GM18508 (cell line): ENCODE results near the gene NEDD8.
"Not testable (repeated sequence)": the region's sequence is repeated elsewhere in the genome, so short reads cannot be mapped to it uniquely, and the experiment has no call there.

ENCODE experiments used
- ATAC-seq: cut with Tn5 transposase; IDR thresholded peaks from one replicate; pipeline ENCODE4 v1.9.1; 2021; ENCODE audit warnings: moderate number of reproducible peaks; ENCODE audit not compliant: insufficient read depth, unreplicated experiment

Gene NEDD8

DNA sequence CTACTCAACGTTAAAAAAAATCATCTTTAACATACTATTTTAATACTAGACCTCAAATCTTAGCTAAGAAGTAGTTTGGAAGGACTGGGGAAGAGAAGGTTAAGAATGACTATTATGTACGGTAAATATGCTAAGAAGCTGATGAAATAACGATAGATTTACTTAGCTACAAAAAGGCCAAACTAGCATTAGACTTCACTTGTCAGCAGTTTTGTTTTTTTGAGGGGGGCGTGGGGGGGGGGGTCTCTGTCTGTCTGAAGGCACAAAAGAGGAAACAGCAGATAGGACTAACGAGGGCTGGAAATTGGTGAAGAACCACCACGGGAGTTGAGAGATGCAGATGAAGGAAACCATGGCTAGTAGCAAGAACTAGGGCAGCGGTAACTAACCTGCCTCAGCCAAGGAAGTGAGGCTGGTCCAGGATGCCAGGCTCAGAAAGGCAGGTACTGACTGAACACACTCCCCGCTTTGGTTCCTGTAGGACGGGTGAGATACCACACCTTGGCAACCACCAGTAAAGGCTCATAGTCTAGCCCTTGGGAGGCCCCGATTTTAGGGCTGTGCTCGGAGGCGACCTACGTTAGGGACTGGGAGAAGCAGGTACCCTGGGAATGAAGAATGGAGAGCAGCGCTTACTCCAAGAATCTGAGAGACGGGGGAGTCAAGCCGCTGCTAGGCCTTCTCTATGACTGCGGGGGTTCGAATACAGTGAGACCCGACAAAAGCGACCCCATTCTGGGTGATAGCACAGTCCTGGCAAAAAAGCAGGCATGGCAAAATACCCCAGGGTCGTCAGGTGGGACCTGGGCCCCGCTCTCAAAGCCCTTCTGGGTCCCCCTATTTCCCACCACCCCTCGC is 675 bp downstream of the NEDD8 start:
- ATAC-seq = no peak

DNA sequence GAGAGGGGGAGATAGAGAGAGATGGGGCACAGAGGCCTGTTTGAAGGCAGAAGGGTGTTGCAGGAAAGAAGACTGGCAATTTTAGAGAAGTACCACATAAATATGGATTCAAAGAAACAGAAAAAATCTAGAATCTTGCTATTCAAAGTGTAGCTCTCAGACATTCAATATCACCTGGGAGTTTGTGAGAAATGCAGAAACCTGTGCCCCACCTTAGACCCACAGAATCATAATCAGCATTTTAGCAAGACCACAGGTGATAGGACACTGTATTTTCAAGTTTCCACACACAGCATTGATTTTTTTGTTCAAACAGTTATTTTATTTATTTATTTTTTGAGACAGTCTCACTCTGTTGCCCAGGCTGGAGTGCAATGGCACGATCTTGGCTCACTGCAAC is 3.3 kb downstream of the NEDD8 start:
- no peak for ATAC-seq

DNA sequence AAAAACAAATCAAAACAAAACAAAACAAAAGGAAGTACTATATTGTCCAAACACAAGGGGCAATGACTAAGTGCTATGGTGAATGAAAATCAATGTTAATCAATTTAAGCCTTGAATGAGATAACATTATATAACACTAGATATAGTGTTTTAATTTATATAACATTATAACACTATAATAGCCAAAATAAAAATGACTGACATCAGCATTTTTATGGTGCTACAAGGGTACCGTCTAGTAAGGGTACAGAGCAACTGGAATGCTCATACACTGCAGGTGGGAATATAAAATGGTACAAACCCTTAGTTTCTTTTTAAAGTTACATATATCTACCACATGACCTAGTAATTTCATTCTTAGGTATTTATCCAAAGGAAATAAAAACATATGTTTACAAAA is 5.7 kb downstream of the NEDD8 start:
- no peak for ATAC-seq

DNA sequence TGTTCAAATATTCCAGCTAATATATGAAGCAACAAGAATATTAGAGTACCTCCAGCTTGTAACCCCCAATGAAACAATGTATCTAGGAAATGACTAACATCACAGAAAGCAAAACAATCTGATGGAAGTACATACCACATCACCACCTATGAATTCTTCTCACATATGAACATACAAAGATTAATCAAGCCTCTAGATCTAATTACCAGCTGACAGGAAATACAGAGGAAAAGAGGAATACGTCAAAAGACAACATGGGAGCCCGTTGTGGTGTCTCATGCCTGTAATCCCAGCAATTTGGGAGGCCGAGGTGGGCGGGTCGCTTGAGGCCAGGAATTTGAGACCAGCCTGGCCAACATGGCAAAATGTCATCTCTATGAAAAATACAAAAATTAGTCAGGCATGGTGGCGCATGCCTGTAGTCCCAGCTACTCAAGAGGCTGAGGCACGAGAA is 7.5 kb downstream of the NEDD8 start:
- ATAC-seq = no peak

DNA sequence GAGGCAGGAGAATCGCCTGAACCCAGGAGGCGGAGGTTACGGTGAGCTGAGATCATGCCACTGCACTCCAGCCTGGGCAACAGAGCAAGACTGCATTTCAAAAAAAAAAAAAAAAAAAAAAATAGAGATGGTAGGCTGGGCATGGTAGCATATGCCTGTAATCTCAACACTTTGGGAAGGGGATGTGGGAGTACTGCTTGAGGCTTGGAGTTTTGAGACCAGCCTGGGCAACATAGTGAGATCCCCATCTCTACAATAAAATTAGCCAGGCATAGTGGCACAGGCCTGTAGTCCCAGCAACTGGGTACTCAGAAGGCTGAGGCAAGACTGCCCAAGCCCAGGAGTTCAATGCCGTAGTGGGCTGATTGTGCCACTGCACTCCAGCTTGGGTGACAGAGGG is 9.2 kb downstream of the NEDD8 start:
- ATAC-seq = not testable (repeated sequence)

DNA sequence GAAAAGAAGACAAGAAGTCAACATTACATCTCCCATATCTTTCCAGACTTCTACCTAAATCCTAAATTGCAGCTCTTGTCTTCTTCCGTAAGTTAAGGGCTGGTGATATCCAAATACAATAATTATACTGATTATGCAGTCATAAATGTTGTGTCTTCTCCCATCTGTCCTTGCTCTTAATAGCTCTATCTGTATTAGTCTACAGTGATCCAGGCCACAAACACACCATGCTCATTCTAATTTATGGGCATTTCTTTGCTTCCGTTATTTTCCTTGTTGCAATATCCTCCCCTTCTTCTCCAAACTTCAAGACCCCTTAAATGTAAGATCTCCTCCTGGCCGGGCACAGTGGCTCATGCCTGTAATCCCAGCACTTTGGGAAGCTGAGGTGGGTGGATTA is 12.6 kb downstream of the NEDD8 start:
- no peak for ATAC-seq

DNA sequence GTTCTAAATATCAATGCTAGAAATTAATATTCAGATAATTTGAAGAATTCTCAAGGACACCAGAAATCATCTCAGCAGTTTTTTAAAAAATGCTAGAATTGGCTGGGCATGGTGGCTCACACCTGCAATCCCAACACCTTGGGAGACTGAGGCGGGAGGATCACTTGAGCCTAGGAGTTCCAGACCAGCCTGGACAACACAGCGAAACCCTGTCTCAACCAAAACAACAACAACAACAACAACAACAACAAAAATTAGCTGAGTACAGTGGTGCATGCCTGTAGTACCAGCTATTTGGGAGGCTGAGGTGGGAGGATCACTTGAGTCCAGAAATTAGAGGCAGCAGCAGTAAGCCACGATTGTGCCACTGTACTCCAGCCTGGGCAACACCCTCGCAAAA is 13.1 kb downstream of the NEDD8 start:
- ATAC-seq = no peak

DNA sequence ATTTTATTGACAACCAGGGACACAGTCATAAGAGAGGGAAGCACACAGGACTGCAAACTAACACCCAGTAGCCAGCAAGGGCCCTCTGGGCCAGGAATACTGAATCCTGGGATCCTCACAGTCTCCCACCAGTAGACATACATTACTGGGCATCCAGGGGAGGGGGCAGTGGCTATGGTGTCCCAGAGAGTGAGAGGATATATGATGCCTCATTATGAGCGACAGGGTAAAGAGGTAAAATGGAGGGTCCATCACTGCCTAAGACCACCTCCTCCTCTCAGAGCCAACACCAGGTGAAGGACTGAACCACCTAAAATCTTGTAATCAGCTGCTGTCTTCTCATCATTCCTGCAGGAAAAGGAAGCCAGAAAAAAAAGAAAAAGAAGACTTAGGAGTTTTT is 15.3 kb downstream of the NEDD8 start:
- ATAC-seq = not testable (repeated sequence)

DNA sequence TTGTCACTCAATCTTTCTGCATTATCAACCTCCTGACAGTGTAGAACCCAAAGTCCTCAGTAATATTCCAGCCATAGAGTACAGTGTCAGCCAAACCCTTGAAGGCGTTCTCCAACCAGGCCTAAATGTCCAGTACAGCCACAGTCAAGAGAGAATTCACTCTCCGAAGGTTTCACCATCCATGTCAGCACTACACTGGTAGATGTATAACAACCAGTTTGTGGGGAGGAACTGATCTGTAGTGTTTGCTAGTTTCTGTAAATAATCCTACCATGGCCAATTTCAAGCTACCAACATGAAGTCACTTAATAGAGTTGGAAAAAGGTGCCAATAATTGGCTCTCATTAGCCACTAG is 15.8 kb downstream of the NEDD8 start:
- ATAC-seq = no peak

DNA sequence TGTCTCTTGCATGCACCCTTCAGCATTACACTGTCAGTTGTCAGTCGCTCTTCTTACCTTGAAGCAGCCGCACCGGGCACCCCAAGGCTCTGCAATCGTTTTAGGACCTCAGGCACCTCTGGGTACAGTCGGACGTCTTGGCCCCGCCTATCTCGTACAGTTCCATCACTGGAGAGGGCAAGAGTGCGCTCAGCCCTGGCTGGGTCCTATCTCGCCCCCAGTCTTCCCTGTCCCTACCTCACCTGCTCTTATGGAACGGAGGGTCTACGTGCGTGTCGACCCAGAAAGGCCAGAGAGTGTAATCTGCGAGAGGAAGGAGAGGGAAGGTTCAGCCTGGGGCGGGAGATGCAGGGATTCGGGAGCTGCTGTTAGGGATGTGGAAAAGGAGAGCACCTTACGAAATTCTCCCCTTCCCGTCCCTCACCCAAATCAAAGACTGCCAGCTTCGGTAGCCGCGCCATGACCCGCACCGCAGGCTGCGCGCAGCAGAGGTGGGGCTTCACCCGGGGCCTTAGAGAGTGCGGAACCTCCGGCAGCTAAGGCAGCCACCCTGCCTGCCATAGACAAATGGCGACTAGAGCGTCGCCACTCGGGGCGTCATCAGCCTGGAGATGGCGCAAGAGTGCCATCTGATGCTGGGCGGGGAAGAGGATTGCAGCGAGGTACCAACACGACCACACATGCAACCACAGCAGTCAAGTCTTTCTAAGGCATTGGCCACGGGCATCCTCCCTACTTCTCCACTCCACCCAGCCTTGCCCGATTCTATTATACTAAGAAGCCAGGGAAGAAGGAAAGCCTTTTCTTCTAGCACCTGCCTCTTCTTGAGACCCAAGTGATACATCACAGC is 16.4 kb downstream of the NEDD8 start, which contains the start of gene MDP1:
Gene MDP1 (minus strand): TSS at position 572 of the 850 bp plus-strand sequence. CDS start 111 bp downstream, at position 461.
- peak; percentile 50 for ATAC-seq

DNA sequence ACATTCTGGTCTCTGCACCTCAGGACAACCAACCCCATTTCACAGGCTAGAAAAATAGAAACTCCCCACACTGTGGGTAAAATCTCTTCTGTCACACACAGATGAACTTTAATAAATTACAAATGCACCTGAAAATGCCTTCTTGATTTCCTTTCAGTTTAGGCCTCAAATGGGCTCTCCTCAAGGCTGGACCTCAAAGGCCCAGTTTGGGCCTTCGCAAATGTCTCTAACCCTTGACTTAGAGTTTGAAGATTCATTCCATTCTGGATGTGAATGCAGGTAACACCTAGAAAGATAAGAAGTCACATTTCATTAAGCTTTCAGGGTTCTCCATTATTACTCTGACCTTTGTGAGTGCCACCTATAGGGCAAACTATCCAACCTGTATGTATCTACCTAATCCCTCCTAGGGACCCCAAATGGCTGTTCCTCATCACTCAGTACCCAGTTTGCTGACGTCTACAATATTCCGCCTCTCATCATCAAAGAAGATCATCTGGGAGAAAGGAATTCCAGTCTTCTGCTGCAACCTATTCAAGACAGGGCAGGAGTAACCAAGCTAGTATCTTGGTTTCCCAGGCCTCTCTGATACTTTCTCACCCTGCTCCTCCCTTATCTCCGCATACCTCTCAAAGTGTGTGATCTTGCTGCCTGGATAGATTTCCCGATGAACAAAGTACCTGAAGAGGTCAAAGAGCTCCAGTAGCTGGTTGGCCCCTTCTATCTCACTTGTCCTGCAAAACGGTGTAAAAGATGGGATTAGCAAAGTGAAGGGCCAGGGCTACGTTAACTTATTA is 18.1 kb downstream of the NEDD8 start:
- no peak for ATAC-seq

DNA sequence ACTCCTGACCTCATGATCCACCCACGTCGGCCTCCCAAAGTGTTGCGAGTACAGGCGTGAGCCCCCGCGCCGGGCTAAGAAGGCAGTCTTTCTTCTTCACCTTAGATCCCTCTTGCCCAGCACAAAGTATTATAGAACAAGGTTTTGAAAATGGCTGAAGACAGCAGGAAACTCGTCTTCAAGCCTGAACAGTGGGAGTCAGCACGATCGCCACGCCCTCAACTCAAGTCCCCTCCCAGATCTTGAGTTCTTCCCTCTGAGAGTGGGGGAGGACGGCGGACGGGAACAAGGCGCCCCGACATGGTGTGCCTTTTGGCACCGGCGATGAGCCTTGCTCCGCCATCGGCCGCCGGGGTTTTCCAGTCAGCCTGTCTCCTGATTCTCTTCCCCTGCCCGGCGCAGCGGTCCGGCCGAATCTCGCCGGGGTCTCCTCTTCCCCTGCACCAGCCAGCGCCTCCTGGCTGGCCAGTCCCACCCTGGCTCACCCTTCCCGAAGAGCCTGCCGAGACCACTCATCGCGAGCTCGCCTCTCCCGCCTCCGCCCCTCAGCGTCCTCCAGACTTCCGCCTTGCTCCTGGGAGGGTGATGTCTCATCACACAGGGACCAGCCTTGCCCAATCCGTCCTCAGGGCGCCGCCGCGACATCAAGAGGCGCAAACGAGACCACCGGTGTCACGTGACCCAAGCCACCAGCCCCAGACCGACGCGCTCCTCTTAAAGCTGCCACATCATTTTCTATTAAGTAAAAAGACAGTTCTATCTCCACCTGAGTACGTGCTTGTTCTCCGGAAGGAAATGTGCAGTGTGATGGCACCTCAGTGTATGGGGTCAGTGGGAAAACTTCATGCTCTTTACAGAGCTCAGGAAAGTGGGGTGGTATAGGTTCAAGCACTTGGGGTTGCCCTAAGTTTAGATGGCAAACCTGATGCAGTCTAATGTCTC is 19.0 kb downstream of the NEDD8 start, which contains the start of gene CHMP4A:
Gene CHMP4A (minus strand): TSS at position 565 of the 942 bp plus-strand sequence. CDS start 49 bp downstream, at position 516.
- ATAC-seq = peak; percentile 56

DNA sequence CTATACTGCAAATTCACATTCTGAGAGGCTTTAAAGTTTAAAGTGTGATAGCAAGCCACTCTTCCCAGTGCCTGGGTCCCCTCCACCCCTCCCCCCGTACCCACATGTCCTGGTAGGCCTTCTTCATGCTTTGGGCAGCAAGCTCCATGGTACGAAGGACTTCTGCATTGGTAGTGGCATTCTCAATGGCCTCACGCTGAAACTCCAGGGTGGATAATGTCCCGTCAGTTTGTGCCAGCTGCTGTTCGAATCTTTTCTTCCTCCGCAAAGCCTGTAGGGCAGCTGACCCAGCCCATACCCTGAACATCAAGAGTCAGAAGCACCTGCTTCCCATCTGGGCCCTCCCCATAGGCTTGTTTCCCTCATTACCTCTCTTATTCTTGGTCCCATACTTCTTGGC is 20.9 kb downstream of the NEDD8 start:
- no peak for ATAC-seq

DNA sequence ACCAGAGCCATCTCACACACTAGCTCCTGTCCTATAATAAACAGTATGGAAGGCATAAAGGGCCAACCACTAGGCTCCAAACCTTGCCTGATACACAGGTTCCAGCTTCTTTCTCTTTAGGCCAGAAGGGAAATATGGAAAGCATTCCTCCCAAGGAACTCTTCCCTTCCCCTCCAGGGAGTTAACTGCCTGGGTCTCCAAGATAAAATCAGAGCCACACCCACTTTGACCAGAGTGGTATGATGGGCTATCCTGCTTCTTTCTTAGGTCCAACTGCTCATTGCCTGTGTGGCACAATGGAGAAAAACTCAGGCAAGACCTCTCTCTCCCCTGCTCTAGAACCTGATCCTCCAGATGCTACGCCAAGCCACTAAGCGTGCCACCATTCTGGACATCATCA is 24.5 kb downstream of the NEDD8 start:
- ATAC-seq = no peak

DNA sequence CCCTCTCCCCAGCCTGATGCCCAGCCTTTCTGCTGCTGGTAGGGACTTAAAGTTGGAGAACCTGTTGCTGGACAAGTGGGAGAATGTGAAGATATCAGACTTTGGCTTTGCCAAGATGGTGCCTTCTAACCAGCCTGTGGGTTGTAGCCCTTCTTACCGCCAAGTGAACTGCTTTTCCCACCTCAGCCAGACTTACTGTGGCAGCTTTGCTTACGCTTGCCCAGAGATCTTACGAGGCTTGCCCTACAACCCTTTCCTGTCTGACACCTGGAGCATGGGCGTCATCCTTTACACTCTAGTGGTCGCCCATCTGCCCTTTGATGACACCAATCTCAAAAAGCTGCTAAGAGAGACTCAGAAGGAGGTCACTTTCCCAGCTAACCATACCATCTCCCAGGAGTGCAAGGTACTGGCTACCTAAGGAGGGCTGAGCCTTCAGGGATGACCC is 25.0 kb downstream of the NEDD8 start:
- ATAC-seq = no peak

DNA sequence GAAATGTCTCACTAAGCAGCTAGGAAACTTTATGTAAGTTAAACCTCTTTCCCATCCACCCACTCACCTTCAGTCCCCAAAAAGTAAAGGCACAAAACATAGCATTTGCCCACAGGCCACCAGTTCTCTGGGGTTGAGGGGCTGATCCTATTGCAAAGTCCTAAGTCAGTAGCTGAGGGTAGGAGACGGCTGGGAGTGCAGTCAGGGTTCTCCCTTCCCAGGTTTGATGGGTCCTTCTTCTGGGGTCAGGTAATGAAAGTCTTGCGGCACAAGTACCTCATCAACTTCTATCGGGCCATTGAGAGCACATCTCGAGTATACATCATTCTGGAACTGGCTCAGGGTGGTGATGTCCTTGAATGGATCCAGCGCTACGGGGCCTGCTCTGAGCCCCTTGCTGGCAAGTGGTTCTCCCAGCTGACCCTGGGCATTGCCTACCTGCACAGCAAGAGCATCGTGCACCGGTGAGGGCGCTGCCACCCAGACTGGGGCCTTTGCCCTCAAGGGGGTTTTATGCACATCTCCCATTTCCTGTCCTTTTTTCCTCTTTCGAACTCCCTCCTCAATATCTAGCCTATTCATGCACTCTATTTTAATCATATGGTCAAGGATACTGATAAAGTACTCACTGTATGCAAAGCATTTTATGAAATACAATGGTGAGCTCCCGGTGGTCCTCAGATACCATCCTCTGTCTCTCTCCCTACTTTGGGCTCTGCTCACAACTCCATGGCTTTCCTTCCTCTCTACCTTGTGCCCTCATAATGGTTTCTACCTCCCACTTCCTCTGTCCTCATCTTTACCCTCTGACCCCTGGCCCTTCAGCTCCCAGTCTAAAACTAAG is 25.7 kb downstream of the NEDD8 start:
- ATAC-seq = no peak

DNA sequence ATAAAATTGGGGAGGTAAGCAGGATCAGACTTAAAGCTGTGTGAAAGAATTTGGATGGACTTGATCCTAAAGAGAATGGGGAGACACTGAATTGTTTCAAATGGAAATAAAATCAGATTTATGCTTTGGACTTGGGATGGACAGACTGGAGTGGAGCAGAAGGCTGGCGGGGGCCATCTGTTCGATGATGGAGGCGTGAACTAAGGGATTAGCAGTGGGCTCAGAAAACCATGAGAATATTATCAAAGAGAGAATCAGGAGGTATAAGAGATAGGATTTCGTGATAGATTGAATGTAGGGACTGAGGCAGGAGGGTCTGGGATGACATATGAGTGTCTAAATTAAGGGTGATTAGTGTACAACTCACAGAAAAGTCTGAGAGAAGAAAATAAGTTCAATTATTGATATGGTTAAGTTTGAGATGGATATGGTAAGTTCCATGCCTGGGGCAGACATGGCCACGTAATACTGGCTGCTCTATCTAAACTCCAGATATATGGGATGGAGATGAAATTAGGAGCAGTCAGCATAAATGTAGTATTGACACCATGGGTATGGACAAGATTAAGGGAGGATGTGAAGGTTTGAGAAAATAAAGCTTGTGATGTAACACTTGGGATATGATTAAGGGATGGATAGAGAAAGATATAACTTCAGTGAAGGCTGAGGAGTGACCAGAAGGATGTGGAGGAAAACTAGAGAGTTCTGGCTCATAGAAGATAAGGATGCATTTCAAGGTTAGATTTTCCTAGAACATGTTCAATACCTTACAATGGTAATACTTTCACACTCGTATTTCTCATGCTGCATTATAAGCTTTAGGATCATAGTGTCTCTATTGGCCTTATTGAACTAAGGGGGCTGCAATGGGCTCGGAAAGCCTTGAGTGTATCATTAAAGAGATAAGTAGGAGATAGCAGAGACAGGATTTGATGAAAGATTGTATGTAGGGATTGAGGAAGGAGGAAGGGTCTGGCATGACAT is 27.7 kb downstream of the NEDD8 start:
- no peak for ATAC-seq
